H1 (cell line): ENCODE data around the gene JADE3.

Source experiments
- CTCF ChIP-seq, 3 experiments: IDR thresholded peaks; 1 replicate in 2 of 3; 2 replicates in 1 of 3; pipeline versions ENCODE4 v1.5.1 to v1.6.1; 2011; ENCODE audit warnings: low read length in 3 of 3, mild to moderate bottlenecking in 3 of 3, inconsistent platforms in 2 of 3, low read depth in 1 of 3, moderate library complexity in 1 of 3; ENCODE audit not compliant: insufficient read depth in 1 of 3; ENCODE audit errors: control extremely low read depth in 1 of 3
- FOSL1 ChIP-seq: IDR thresholded peaks from 2 replicates; pipeline ENCODE4 v1.6.1; 2011; ENCODE audit warnings: mild to moderate bottlenecking, low read depth, low read length, moderate library complexity; ENCODE audit not compliant: insufficient read depth
- JUND ChIP-seq: IDR thresholded peaks from 2 replicates; pipeline ENCODE4 v1.6.1; 2011; ENCODE audit warnings: mild to moderate bottlenecking, improper control_type of control experiment, low read length
- KDM1A ChIP-seq: fragments of 200-600, 300-600 bp; sonication (generic); IDR thresholded peaks from 2 replicates; pipeline ENCODE4 v1.7.1; 2016; ENCODE audit warnings: mild to moderate bottlenecking, low read length, borderline replicate concordance

- no peak for TF ChIP-seq CTCF (IDR thresholded peaks at IDR 0.05; ENCODE audit: control extremely low read depth in 1 of 3, insufficient read depth in 1 of 3, low read depth in 1 of 3, low read length in 3 of 3)
- TF ChIP-seq JUND, result no peak
- TF ChIP-seq FOSL1, result no peak
- TF ChIP-seq KDM1A, result no peak
Observed at GRCh38 chrX:47093860-47094259, 181.6 kb downstream of the JADE3 start.
